ENCODE results near the gene B3GNT8. TPM values are rescaled to one million over a fixed set of nuclear protein-coding genes. Genes with fewer than 3 reads are reported as not detected.

B3GNT8 gene
- total and polyA plus RNA-seq, 4 donors, result 0.14 to 2.3 (median 0.66) TPM

DNA sequence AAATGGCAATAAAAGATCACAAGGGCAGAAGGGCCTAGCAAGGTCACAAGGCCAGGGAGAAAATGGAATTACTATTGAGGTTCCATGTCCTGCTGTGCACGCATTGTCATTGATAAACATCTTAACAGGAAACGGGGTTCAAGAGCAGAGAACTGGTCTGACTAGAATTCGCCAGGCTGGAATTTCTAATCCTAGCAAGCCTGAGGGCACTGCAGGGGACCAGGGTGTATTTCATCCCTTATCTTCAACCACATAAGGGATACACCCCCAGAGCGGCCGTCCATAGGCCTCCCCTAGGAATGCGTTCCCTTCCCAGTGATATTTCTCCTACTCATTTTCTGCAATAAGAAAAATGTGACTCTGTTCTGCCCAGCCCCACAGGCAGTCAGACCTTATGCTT, 35.3 kb upstream of the B3GNT8 start:
- DNase-seq (ENCODE audit: low spot score), result no peak
- WGBS, result 66% methylated on average over 6 of the region's 6 CpGs
- H3K27ac ChIP-seq (ENCODE audit: low read depth in 1 of 2, low read length in 2 of 2), result no peak overlapping the region
- no peaks in the 10 kb centered on the region for H3K9me3 ChIP-seq (ENCODE audit: control insufficient read depth in 4 of 4, low read length in 3 of 4)
- peaks cover 0 to 11% (median 1%) of the 10 kb centered on the region in 4 donors for H3K27me3 ChIP-seq (ENCODE audit: control insufficient read depth in 4 of 4, insufficient read depth in 4 of 4, low read length in 3 of 4)
- H3K4me3 ChIP-seq (ENCODE audit: low read depth in 1 of 3, low read length in 3 of 3), result no peak overlapping the region
- H3K9ac ChIP-seq (ENCODE audit: low read depth in 1 of 2, low read length in 2 of 2), result no peak overlapping the region
- TF ChIP-seq FOXA2 (IDR thresholded peaks at IDR 0.05) (no peak), GABPA (IDR thresholded peaks at IDR 0.05 in 1 of 2, conservative IDR thresholded peaks at IDR 0.05 in 1 of 2) (no peak), NR2F2 (IDR thresholded peaks at IDR 0.05) (no peak), FOXA1 (IDR thresholded peaks at IDR 0.05) (no peak), TAF1 (conservative IDR thresholded peaks at IDR 0.05) (no peak), REST (IDR thresholded peaks at IDR 0.05) (no peak), JUND (IDR thresholded peaks at IDR 0.05) (no peak), YY1 (IDR thresholded peaks at IDR 0.05) (no peak), SP1 (IDR thresholded peaks at IDR 0.05) (no peak), RXRA (IDR thresholded peaks at IDR 0.05) (no peak), ZBTB33 (IDR thresholded peaks at IDR 0.05) (no peak), RAD21 (IDR thresholded peaks at IDR 0.05) (no peak), HNF4G (IDR thresholded peaks at IDR 0.05) (no peak), MAX (IDR thresholded peaks at IDR 0.05) (no peak)
- TF ChIP-seq, protein P1, sequence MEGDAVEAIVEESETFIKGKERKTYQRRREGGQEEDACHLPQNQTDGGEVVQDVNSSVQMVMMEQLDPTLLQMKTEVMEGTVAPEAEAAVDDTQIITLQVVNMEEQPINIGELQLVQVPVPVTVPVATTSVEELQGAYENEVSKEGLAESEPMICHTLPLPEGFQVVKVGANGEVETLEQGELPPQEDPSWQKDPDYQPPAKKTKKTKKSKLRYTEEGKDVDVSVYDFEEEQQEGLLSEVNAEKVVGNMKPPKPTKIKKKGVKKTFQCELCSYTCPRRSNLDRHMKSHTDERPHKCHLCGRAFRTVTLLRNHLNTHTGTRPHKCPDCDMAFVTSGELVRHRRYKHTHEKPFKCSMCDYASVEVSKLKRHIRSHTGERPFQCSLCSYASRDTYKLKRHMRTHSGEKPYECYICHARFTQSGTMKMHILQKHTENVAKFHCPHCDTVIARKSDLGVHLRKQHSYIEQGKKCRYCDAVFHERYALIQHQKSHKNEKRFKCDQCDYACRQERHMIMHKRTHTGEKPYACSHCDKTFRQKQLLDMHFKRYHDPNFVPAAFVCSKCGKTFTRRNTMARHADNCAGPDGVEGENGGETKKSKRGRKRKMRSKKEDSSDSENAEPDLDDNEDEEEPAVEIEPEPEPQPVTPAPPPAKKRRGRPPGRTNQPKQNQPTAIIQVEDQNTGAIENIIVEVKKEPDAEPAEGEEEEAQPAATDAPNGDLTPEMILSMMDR (IDR thresholded peaks at IDR 0.05; ENCODE audit: low read depth, low read length, missing input control), result no peak
- TF ChIP-seq, protein P2, sequence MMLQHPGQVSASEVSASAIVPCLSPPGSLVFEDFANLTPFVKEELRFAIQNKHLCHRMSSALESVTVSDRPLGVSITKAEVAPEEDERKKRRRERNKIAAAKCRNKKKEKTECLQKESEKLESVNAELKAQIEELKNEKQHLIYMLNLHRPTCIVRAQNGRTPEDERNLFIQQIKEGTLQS (IDR thresholded peaks at IDR 0.05), result no peak
- H3K4me1 ChIP-seq (ENCODE audit: control insufficient read depth in 4 of 4, insufficient read depth in 4 of 4, low read length in 3 of 4), result no peaks in the 10 kb centered on the region
- H3K36me3 ChIP-seq (ENCODE audit: control insufficient read depth in 4 of 4, insufficient read depth in 3 of 4, low read depth in 1 of 4, low read length in 3 of 4), result no peaks in the 10 kb centered on the region

- Histone ChIP-seq H3K27ac (ENCODE audit: low read depth in 1 of 2, low read length in 2 of 2) (no peak overlapping the region), H3K4me1 (ENCODE audit: control insufficient read depth in 4 of 4, insufficient read depth in 4 of 4, low read length in 3 of 4) (no peaks in the 10 kb centered on the region), H3K36me3 (ENCODE audit: control insufficient read depth in 4 of 4, insufficient read depth in 3 of 4, low read depth in 1 of 4, low read length in 3 of 4) (no peaks in the 10 kb centered on the region), H3K27me3 (ENCODE audit: control insufficient read depth in 4 of 4, insufficient read depth in 4 of 4, low read length in 3 of 4) (peaks cover 0 to 6% (median 0%) of the 10 kb centered on the region in 4 donors), H3K9me3 (ENCODE audit: control insufficient read depth in 4 of 4, low read length in 3 of 4) (no peaks in the 10 kb centered on the region), H3K9ac (ENCODE audit: low read depth in 1 of 2, low read length in 2 of 2) (no peak overlapping the region), H3K4me3 (ENCODE audit: low read depth in 1 of 3, low read length in 3 of 3) (no peak overlapping the region)
- TF ChIP-seq YY1 (IDR thresholded peaks at IDR 0.05) (no peak), JUND (IDR thresholded peaks at IDR 0.05) (no peak), HNF4G (IDR thresholded peaks at IDR 0.05) (no peak), HNF4A (conservative IDR thresholded peaks at IDR 0.05) (no peak), SP1 (IDR thresholded peaks at IDR 0.05) (no peak), EGR1 (IDR thresholded peaks at IDR 0.05; ENCODE audit: low read depth in 2 of 2) (no peak), NR2F2 (IDR thresholded peaks at IDR 0.05) (no peak), RAD21 (IDR thresholded peaks at IDR 0.05) (no peak)
- TF ChIP-seq, protein P1 (IDR thresholded peaks at IDR 0.05; ENCODE audit: low read depth, low read length, missing input control), result no peak
- 24% methylated on average over 1 of the region's 1 CpG for WGBS
- no peak for DNase-seq (ENCODE audit: low spot score)
Measured at GRCh38 chr19:41457241-41457640, 30.1 kb upstream of the B3GNT8 start.

All from liver (tissue), 9 donors.